HEK293T (cell line): ENCODE data around the gene ATG2A.

ENCODE experiments used
- ELF4 ChIP-seq: fragments of 450-650 bp; IDR thresholded peaks from 2 replicates; pipeline ENCODE4 v1.6.1; 2017; ENCODE audit warnings: antibody characterized with exemption
- FOXA1 ChIP-seq: fragments of 450-650 bp; IDR thresholded peaks from 2 replicates; pipeline ENCODE4 v1.6.1; 2016; ENCODE audit warnings: mild to moderate bottlenecking
- FOXK2 ChIP-seq: fragments of 450-650 bp; IDR thresholded peaks from 2 replicates; pipeline ENCODE4 v1.6.1; 2016; ENCODE audit warnings: mild to moderate bottlenecking
- FOXM1 ChIP-seq: fragments of 450-650 bp; IDR thresholded peaks from 2 replicates; pipeline ENCODE4 v1.6.1; 2017; ENCODE audit warnings: mild to moderate bottlenecking, borderline replicate concordance
- L3MBTL2 ChIP-seq: fragments of 450-650 bp; conservative IDR thresholded peaks from 2 replicates; pipeline ENCODE4 v1.6.1; 2016; ENCODE audit warnings: mild to moderate bottlenecking
- LEF1 ChIP-seq: fragments of 450-650 bp; IDR thresholded peaks from 2 replicates; pipeline ENCODE4 v1.6.1; 2017; ENCODE audit warnings: mild to moderate bottlenecking, borderline replicate concordance
- SP1 ChIP-seq: fragments of 450-650 bp; IDR thresholded peaks from 2 replicates; pipeline ENCODE4 v1.6.1; 2017
- SUZ12 ChIP-seq: fragments of 450-650 bp; IDR thresholded peaks from 2 replicates; pipeline ENCODE4 v1.6.1; 2016; ENCODE audit warnings: mild to moderate bottlenecking
- TARDBP ChIP-seq: fragments of 450-650 bp; IDR thresholded peaks from 2 replicates; pipeline ENCODE4 v1.6.1; 2016
- ZNF384 ChIP-seq: fragments of 450-650 bp; IDR thresholded peaks from 2 replicates; pipeline ENCODE4 v1.6.1; 2016

- TF ChIP-seq ELF4 (no peak), SP1 (no peak), FOXA1 (no peak), FOXK2 (no peak), SUZ12 (no peak), FOXM1 (no peak), L3MBTL2 (no peak), LEF1 (no peak), ZNF384 (no peak), TARDBP (no peak)
Measured at GRCh38 chr11:64897381-64898075, 19.5 kb downstream of the ATG2A start.
